HFF-Myc (cell line): ENCODE measurements around the gene ANXA11.

Experiments
- DNase-seq: peaks from one replicate; pipeline ENCODE4 v3.0.0-alpha.2; 2011; ENCODE audit warnings: low read depth; ENCODE audit errors: extremely low read depth
- H3K4me3 ChIP-seq: replicated peaks from 2 replicates; pipeline ENCODE4 v1.5.1; 2011; ENCODE audit warnings: low read depth, mild to moderate bottlenecking, control low read depth, low read length
- TF ChIP-seq, protein P1 (sequence below): IDR thresholded peaks from 2 replicates; pipeline ENCODE4 v1.5.1; 2012; ENCODE audit warnings: mild to moderate bottlenecking, low read depth, low read length, control low read depth; ENCODE audit errors: missing control alignments

Gene ANXA11

DNA sequence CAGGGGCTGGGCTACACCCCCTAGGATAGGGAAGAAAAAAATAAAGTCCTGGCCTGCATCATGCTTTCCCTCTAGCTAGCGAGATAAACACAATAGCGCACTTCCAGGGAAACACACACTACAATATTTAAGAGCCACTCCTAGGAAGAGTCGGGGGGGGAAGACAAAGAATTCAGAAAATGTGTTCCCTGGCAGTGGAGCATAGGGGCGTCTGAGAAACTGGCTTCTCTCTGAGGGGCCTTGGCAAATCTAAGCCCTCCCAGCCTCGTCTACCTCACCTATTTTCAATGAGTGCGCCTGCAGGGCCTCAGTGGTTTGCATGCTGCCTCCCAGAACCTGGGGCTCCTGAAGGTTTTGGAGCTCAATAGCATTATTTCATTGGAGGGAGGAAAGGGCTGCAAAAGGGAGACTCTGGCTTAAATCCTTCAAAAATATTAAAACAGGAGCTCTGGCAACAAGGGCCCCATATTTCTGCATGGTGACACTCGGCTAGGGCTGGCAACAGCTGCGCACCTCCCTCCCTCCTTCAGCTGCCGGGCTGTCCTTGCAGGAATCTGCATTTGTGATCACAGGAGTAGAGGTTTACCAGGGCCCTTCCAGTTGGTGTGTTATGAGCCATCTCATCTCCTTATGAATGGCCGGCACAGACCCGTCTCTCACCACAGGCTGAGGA is 10.8 kb downstream of the ANXA11 start:
- DNase-seq = no peak
- no peak overlapping the region for H3K4me3 ChIP-seq
- TF ChIP-seq, protein P1, sequence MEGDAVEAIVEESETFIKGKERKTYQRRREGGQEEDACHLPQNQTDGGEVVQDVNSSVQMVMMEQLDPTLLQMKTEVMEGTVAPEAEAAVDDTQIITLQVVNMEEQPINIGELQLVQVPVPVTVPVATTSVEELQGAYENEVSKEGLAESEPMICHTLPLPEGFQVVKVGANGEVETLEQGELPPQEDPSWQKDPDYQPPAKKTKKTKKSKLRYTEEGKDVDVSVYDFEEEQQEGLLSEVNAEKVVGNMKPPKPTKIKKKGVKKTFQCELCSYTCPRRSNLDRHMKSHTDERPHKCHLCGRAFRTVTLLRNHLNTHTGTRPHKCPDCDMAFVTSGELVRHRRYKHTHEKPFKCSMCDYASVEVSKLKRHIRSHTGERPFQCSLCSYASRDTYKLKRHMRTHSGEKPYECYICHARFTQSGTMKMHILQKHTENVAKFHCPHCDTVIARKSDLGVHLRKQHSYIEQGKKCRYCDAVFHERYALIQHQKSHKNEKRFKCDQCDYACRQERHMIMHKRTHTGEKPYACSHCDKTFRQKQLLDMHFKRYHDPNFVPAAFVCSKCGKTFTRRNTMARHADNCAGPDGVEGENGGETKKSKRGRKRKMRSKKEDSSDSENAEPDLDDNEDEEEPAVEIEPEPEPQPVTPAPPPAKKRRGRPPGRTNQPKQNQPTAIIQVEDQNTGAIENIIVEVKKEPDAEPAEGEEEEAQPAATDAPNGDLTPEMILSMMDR = no peak

GRCh38 chr10:80192553-80192952 is 12.8 kb downstream of the ANXA11 start:
- no peak overlapping the region for H3K4me3 ChIP-seq
- TF ChIP-seq, protein P1 = no peak
- DNase-seq = no peak

- no peak overlapping the region for H3K4me3 ChIP-seq
- DNase-seq = no peak
- TF ChIP-seq, protein P1 = no peak
These were observed 13.6 kb downstream of the ANXA11 start for GRCh38 chr10:80191589-80192270.

DNA sequence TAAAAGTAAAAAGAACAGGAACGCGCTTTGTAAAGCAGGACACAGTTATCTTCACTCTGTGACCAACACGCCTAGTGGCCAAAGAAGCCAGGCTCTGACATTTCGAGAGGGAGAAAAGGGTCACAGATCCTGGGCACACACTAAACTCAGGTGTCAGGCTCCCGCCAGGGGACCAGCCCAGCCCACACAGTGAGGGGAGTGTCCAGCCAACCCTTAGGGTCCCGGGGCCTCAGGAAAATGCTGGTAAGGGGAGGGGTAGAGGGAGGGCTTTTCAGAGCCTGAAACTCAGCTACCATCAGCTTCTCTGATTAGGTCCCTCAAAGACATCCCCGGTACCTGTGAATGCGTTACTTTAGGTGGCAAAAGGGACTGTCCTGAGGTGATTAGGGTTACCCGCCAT is 16.6 kb downstream of the ANXA11 start:
- DNase-seq = no peak
- TF ChIP-seq, protein P1 = no peak
- no peak overlapping the region for H3K4me3 ChIP-seq

DNA sequence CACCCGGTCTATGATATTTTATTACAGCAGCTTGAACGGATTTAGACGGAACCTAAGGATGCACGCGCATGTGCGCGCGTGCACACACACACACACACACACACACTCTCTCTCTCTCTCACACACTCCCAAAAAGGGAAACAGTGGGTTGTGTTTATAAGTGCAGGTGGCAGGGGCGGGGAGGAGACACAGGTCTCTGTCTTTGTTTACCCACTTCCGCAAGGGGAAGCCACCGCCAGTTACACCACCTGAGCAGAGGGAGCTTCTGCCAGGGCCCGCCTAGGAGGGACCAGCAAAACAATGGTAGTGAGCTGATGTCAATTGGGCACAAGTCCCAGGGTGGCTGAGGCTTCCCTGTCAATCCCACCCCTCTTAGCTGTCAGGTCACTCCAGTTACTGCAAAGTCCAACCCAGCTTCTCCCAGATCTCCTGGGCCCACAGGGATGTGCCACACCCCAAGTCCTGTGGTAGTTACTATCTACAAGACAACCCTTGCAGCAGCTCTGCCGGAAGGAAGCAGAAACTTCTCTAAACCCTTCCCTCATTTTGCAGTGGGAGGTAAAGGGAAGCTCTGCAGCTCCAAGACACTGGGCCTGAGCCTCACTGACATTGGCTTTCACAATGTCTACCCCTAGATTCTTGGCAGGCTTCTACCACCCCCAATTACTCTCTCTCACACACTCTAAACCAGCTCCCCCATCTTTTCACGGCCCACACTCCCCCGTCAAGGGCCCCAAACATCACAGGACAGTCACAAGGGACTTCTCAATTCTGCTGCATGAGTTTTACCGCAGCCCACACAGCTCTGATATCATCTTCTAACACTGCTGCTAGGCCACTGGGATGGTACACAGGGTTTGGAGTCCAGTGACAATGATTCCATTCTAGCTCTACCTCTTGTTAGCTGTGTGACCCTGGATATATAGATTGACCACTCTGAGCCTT is 17.6 kb downstream of the ANXA11 start:
- no peak for DNase-seq
- H3K4me3 ChIP-seq = no peak overlapping the region
- TF ChIP-seq, protein P1 = no peak

- TF ChIP-seq, protein P1 = no peak
- no peak for DNase-seq
These were observed 18.3 kb downstream of the ANXA11 start for GRCh38 chr10:80187060-80187459.

More at GRCh38 chr10:80187060-80187459, 18.3 kb downstream of the ANXA11 start:
- no peak overlapping the region for H3K4me3 ChIP-seq
